HG03196 (cell line): Measurements from ENCODE around the gene MALT1.
"Not testable (repeated sequence)": the region's sequence is repeated elsewhere in the genome, so short reads cannot be mapped to it uniquely, and the experiment has no call there.

Experiments used
- ATAC-seq: cut with Tn5 transposase; IDR thresholded peaks from one replicate; pipeline ENCODE4 v1.9.1; 2021; ENCODE audit not compliant: unreplicated experiment

Gene MALT1

GRCh38 chr18:58653144-58653722, 18.0 kb upstream of the MALT1 start:
- ATAC-seq = not testable (repeated sequence)

DNA sequence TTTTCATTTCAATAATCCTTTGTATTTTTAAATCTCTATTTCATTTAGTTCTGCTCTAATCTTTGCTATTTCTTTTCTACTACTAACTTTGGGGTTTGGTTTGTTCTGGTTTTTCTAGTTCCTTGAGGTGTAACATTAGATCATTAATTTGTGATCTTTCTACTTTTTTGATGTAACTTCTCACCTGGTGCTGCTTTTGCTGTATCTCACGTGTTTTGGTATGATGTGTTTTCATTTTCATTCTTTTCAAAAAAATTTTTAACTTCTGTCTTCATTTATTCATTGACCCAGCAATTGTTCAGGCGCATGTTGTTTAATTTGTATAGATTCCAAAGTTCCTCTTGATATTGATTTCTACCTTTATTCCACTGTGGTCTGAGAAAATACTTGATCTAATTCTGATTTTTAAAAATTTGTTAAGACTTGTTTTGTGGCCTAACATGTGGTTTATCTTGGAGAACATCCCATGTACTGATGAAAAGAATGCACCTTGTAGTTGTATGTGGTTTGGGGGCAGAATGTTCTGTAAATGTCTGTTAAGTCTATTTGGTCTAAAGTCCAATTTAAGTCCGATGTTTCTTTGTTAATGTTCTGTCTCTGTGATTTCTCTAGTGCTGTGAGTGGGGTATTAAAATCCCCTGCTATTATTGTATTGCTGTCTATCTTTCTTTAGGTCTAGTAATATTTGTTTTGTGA, 17.3 kb upstream of the MALT1 start:
- ATAC-seq = no peak

DNA sequence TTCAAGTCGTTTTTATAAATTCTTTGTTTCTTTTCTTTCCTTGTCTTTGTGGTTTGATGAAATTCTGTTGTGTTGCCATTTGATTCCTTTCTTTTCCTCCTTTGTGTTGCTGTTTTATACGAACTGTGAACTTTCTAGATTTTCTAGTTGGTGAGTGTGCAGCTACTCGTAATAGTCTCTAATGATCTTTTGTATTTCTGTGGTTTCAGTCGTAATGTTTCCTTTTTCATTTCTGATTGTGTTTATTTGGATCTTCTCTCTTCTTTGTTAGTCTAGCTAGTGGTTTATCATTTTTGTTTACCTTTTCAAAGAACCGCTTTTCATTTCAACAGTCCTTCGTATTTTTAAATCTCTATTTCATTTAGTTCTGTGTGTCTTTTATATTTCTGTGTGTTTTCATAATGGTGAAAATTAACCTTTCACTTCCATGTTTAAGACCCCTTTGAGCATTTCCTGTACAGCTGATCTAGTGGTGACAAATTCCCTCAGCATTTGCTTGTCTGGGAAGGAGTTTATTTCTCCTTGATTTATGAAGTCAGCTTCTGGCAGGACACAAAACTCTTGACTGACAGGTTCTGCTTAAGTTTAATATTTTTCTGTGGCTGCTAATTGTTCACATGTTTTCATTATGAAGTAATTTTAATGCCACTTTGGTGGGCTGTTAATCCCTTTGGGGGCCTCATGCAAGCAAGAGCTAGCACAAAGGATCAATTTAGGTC, 16.2 kb upstream of the MALT1 start:
- ATAC-seq = no peak

DNA sequence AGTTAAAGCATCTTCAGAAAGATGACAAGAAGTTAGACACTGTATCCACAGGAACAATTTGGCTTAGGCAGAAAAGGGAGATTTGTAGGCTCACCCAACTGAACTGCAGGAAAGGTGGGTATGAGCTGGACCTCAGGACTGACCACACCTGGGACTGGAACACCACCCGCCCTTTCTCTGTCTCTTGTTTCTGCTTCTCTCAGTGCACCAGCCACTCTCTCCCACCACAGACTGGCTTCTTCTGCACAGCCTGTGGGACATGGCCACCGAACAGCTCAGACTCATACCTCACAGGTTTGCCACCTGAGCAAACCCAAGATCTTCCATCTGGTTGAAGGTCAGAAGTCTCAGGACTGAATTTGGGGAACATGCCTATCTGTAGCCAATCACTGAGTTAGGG, 14.2 kb upstream of the MALT1 start:
- ATAC-seq = no peak

- no peak for ATAC-seq
These were observed 13.8 kb upstream of the MALT1 start for GRCh38 chr18:58657494-58657893.

- ATAC-seq = no peak
These were observed 11.6 kb upstream of the MALT1 start for GRCh38 chr18:58659691-58660090.

DNA sequence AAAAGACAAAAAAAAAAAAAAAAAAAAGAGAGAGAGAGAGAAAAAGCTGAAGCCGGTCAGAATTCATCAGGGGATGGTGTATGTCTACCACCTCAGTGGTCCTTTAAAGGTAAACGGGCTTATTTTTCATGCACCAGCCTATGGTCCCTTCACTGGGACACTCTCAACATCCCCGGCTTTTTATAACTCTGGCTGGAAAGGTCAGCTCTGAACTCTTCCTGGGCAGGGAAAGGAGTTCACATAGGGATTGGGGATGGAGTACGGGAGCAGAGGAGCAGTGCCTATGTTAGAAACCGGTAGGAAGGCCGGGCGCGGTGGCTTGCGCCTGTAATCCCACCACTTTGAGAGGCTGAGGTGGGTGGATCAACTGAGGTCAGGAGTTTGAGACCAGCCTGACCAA, 10.3 kb upstream of the MALT1 start:
- no peak for ATAC-seq

DNA sequence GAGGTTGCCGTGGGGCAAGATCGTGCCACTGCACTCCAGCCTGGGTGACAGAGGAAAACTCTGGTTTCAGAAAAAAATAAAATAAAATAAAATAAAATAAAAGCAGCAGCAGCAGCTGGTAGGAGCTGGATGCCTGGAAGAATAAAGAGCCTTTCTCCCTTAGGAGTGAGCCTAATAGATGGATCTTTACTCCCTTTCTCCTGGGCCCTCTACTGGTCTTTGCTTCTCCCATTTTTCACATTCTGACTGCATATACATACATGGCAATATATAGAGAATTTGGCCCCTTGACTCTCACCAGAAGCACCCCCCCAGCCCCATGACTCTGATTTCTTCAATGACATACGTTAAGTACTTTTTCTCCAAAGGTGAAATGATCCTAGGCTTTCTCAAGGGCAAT, 9.8 kb upstream of the MALT1 start:
- ATAC-seq = no peak

- ATAC-seq = no peak
These were observed 9.1 kb upstream of the MALT1 start for GRCh38 chr18:58662118-58662517.

GRCh38 chr18:58666176-58666575, 5.1 kb upstream of the MALT1 start:
- no peak for ATAC-seq

- ATAC-seq = no peak
These were observed 3.1 kb upstream of the MALT1 start for GRCh38 chr18:58668211-58668610.

GRCh38 chr18:58668897-58669296, 2.4 kb upstream of the MALT1 start:
- no peak for ATAC-seq

DNA sequence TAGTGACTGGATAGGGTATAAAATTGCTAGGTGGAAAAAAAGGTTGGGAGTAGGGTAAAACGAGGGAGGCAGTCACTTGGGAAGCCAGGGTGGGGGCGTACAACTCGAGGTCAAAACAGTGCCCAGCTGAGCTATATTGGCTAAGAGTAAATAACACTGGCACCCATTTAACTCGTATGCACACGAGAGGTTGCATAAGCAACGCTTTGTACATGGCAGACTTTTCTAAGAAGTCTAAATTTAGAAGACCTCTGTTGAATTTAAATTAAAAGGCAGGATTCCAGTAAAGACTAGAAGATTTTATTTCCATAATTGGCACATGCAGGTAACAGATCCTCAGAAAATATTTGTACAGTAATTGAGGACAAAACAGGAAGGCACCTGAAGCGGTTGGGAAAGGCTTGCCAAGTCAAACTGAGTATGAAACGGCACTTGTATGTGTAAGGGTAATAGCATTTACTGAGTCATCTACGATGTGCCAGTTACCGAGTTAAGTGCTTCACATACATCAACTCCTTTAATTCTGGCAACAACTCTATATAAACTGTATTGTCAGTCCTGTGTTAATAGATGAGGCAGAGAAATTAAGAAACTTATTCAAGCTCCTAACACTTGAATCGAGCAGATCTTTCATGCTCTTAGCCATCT, 1.4 kb upstream of the MALT1 start:
- no peak for ATAC-seq

- ATAC-seq = no peak
These were observed 708 bp upstream of the MALT1 start for GRCh38 chr18:58670404-58671110.

GRCh38 chr18:58671632-58672564, 633 bp downstream of the MALT1 start:
- ATAC-seq = peak; percentile 13

DNA sequence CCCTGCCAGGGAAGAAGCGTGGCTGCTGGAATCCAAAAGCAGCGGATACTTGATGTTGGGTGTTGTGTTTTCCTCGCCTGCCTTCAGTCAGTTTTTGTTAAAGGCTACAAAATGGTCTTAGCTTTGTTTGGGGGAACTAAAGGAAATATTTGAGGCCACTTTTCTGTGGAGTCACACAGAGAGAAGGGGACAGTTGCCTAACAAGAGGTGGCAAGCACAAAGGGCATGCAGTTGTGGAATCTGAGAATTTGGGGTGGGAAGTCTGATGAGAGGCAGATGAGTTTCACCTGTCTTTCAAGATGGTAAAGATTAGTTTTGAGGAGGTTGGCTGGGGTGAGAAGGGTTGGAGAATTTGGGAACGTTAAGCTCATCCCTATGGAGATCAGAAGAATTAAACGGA, 2.9 kb downstream of the MALT1 start:
- no peak for ATAC-seq

DNA sequence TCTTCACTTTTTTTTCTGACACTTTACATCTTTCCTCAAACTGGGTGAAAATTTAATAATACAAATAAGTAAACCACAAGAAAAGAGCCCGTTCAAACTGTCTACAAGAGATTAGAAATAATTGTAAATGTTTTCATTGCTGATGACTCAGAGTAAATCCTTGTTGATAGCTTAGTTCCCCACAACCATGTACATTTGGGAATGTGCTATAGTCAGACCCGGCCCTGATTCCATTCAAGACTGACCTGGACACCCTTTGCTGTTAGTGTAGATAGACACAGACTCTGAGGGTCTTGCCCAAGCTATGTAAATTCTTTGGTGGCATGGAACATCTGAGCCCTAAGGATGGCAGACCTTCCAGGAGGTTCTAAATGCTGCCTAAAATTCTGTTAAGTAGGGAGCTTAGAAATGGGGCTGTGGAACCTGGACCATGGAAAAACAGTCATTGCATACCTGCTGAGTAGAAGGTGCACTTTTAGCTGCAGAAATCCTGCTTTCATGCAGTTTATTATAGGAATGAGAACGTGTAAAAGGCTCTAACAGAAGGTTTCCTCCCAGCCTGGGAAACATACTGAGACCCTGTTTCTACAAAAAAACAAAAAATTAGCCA, 3.7 kb downstream of the MALT1 start:
- ATAC-seq = no peak

- ATAC-seq = no peak
These were observed 5.0 kb downstream of the MALT1 start for GRCh38 chr18:58676270-58676669.

DNA sequence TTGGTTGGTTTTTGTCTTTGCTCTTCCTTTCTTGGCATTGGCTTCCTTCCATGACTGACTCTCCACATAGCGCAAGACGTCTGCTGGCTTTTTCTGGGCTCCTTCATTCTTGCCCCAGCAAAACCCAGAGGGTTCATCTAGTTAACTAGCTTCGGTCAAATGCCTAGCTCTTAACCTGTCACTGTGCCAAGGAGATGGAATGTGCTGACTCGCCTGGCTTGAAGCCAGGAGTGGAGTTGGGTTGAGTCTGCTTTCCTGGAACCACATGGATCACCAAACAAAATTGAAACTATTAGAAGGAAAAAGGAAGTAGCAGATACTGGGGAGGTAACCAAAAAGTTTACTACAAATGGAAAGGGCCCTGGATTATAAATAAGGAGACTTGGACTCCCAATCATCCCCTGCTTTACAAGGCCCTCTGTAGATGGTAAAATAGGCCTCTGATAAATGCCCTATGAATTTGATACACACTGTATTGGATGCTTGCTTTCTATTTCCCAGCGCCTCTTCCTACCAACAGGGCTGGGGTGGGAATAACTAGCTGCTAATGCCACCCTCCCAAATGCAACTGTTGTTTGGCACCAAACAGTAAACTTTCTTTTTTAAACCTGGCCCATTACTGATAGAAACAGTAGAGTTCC, 11.3 kb downstream of the MALT1 start:
- no peak for ATAC-seq
